DOHH2 (cell line): ENCODE results near the gene SLC15A4.

Experiments used
- EZH2phosphoT487 ChIP-seq: fragments of 200-600 bp; sonication (generic); IDR thresholded peaks from 2 replicates; pipeline ENCODE4 v1.6.1; 2017; ENCODE audit warnings: borderline replicate concordance, mild to moderate bottlenecking, antibody characterized with exemption, low read length, moderate library complexity, mixed read lengths
- TF ChIP-seq, protein P1 (sequence below): fragments of 200-600 bp; sonication (generic); IDR thresholded peaks from one replicate; pipeline ENCODE4 v1.5.1; 2014; ENCODE audit warnings: antibody characterized with exemption, mild to moderate bottlenecking, low read depth, low read length; ENCODE audit not compliant: poor library complexity, severe bottlenecking

DNA sequence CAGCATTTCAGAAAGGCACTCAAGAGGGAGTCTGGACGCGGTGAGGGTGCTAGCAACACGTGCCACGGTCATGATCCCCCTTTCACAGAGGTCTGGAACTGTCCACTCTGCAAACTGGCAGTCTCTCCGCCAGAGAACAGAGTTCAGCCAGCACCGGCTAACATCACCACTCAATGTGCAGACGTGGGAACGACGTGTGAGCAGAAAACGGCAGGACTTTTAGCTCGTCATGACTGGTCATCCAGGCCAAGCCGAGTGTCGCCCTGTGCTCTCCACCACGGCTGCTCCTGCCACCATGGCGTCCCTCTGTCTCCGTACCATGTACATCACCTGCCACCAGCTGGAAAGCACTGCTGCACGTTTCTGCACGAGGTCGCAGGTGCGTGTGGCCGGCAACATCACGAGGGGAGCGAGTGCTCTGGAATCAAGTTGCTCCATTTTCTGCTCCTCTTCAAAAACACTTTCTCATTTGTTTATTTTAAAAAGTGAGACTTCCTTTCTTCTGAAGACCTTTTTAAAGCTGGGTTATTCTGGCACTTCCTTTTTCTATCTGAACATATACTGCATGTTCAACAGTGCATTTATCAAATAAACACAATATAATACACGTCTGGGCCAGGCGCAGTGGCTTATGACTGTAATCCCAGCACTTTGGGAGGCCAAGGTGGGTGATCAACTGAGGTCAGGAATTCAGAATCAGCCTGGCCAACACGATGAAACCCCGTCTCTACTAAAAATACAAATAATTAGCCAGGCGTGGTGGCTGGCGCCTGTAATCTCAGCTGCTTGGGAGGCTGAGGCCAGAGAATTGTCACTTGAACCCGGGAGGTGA is 28.0 kb downstream of the SLC15A4 start:
- TF ChIP-seq, protein P1, sequence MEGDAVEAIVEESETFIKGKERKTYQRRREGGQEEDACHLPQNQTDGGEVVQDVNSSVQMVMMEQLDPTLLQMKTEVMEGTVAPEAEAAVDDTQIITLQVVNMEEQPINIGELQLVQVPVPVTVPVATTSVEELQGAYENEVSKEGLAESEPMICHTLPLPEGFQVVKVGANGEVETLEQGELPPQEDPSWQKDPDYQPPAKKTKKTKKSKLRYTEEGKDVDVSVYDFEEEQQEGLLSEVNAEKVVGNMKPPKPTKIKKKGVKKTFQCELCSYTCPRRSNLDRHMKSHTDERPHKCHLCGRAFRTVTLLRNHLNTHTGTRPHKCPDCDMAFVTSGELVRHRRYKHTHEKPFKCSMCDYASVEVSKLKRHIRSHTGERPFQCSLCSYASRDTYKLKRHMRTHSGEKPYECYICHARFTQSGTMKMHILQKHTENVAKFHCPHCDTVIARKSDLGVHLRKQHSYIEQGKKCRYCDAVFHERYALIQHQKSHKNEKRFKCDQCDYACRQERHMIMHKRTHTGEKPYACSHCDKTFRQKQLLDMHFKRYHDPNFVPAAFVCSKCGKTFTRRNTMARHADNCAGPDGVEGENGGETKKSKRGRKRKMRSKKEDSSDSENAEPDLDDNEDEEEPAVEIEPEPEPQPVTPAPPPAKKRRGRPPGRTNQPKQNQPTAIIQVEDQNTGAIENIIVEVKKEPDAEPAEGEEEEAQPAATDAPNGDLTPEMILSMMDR = no peak
- no peak for TF ChIP-seq EZH2phosphoT487
